ENCODE data around the gene SHC3.

GRCh38 chr9:89053301-89053700 lies 125.3 kb downstream of the SHC3 start:
- TF ChIP-seq EZH2 (IDR thresholded peaks at IDR 0.05; ENCODE audit: low read length, unreplicated experiment): no peak
- TF ChIP-seq, protein P1, sequence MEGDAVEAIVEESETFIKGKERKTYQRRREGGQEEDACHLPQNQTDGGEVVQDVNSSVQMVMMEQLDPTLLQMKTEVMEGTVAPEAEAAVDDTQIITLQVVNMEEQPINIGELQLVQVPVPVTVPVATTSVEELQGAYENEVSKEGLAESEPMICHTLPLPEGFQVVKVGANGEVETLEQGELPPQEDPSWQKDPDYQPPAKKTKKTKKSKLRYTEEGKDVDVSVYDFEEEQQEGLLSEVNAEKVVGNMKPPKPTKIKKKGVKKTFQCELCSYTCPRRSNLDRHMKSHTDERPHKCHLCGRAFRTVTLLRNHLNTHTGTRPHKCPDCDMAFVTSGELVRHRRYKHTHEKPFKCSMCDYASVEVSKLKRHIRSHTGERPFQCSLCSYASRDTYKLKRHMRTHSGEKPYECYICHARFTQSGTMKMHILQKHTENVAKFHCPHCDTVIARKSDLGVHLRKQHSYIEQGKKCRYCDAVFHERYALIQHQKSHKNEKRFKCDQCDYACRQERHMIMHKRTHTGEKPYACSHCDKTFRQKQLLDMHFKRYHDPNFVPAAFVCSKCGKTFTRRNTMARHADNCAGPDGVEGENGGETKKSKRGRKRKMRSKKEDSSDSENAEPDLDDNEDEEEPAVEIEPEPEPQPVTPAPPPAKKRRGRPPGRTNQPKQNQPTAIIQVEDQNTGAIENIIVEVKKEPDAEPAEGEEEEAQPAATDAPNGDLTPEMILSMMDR (conservative IDR thresholded peaks at IDR 0.05; ENCODE audit: low read depth, low read length): no peak
- TF ChIP-seq EZH2phosphoT487 (IDR thresholded peaks at IDR 0.05; ENCODE audit: borderline replicate concordance, low read length): no peak
